GM15510 (cell line): Measurements from ENCODE around the gene TSPAN32.

Experiments
- POLR2A ChIP-seq: IDR thresholded peaks from 3 replicates; pipeline ENCODE4 v1.6.1; 2011; ENCODE audit warnings: borderline replicate concordance; ENCODE audit not compliant: insufficient read length; ENCODE audit errors: extremely low read depth

Gene TSPAN32, protein sequence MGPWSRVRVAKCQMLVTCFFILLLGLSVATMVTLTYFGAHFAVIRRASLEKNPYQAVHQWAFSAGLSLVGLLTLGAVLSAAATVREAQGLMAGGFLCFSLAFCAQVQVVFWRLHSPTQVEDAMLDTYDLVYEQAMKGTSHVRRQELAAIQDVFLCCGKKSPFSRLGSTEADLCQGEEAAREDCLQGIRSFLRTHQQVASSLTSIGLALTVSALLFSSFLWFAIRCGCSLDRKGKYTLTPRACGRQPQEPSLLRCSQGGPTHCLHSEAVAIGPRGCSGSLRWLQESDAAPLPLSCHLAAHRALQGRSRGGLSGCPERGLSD

DNA sequence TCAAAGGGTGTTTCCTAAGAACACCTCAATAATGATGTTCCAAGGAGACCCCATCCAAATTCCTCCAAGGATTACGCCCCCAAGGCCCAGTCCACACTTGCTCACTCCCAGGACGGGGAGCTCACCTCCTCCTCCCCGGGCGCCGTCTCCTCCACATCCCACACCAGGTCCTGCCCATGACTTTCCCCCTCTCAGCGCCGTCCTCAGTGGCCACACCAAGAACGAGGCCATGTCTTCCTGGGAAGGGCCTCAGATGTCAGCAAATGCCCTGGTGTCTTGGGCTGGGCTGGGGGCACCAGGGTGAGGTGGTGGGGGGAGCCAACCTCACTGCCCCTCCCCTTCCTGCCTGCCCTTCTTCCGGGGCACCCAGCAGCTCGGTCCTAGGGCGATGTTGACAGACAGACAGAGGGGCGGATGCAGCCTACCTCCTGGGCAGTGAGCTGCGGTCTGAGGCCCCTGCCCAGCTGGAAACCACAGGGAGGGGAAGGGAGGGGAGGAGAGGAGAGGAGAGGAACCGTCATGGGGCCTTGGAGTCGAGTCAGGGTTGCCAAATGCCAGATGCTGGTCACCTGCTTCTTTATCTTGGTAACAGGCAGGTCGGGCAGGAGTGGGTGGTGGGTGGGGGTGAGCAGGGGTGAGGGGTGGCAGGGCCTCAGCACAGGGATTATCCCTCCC is at the start of gene TSPAN32, which contains the start of gene C11orf21:
Gene TSPAN32 (plus strand): TSS at position 383 of the 675 bp plus-strand sequence. CDS start 137 bp downstream, at position 520.
Gene C11orf21 (minus strand): TSS at position 288 of the 675 bp plus-strand sequence. CDS start 110 bp downstream, at position 178.
- TF ChIP-seq POLR2A = peak; percentile 42

DNA sequence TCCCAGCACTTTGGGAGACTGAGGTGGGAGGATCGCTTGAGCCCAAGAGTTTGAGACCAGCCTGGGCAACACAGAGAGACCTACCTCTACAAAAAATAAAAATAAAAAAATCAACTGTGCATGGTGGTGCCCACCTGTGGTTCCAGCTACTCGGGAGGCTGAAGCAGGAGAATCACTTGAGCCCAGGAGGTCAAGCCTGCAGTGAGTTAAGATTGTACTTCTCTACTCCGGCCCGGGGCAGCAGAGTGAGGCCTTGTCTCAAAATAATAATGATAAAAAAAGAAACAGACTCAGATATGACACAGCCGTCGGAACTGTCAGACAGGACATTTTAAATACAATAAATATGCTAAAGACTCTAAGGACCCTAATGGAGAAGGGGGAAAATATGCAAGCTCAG is 49.8 kb upstream of the TSPAN32 start:
- TF ChIP-seq POLR2A = no peak

DNA sequence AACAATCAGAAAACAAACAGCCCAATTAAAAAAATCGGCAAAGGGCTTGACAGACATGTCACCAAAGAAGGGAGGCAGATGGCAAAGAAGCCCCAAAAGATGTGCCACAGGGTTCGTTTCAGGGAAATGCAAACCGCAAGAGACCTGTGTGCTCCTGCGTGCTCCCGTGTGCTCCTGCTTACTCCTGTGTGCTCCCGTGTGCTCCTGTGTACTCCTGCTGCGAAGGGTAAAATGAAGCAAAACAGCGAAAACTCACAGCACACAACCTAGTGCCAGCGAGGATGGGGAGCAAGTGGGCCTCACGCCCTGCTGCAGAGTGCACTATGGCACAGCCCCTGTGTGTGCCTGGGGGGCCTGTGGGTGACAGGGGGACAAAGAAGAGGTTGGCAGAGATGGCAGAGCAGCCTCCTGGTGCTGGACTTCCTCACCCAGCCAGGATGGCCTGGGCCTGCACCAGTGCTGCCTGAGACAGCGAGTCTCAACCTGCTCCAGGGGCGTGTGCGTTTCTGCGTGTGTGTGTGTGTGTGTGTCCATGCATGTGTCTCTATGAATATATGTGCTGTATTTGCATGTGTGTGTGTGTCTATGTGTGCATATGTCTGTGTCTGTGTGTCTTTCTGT is 45.4 kb upstream of the TSPAN32 start:
- no peak for TF ChIP-seq POLR2A

DNA sequence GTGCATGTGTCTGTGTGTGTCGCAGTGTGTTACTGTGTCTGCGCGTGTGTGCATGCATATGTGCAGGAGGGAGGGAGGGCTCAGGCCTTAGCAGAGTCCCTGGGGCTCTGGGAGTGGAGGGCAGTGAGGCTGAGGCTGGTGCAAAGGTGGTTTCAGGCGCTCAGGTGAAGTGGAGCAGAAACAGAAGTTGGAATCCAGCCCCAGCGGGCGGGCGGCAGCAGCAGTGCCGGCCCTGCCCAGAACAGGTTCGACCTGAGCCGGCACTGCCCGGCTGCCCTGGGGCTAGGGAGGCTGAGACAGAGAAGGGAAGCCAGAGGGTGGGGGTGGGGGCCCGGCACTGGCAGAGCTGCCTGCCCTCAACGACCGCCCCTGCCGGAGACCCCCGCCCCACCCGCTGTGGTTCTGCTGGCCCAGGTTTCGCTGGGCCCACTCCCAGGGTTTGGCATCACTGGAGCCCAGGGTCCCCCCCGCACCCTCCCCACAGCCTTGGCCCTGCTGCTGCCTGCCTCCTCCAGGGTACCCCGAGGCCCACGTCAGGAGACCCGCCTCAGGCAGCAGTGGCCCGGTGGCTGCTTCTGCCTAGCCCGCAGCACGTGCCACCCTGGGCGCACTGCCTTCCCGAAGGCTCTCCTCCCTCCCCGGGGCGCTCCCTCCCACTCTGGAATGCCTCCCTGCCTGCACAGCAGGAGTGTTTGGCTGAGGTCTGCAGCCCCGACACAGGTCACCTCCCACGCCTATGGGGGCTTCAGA is 44.7 kb upstream of the TSPAN32 start:
- no peak for TF ChIP-seq POLR2A

DNA sequence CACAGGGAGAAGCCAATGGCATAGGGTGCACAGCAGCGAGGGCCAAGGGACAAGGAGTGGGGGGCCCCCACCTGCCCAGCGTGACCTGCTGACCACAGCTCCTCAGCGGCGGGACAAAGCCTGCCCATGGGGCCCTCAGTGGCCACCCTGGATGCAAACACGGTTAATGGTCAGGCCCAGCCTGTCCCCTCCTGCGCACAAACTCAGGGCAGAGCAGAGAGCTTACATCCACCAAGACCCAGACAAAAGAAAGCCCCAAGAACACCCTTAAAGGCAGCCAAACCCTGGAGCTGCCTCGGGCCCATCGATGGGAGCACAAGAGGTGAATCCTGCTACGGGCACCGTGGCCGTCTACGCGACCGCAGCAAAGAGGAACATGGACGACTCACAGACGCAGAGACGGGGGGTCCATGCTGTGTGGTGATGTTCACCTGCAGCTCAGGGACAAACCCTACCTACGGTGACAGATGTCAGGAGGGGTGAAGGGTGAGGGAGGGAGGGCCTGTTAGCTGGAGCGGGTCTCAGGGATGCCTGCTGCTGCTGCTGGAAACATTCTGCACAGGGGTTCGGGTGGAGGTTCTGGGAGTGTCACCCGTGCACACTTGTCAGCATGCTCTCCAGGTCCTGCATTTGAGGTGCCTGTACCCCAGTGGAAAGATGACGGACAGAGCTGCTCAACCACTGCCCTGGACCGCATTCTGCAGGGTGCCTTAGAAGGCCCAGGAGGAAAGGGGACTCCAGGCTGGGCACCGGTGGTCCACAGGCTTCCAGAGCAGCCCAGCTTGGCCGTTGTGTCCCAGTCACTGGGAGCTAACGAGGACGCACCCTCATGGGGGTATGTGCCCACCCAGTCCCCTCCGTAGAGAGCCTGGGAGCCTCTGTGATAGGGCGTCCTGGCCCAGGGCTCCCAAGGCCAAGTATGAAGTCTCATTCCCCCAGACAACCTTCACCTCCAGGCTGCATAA is 43.0 kb upstream of the TSPAN32 start:
- no peak for TF ChIP-seq POLR2A

DNA sequence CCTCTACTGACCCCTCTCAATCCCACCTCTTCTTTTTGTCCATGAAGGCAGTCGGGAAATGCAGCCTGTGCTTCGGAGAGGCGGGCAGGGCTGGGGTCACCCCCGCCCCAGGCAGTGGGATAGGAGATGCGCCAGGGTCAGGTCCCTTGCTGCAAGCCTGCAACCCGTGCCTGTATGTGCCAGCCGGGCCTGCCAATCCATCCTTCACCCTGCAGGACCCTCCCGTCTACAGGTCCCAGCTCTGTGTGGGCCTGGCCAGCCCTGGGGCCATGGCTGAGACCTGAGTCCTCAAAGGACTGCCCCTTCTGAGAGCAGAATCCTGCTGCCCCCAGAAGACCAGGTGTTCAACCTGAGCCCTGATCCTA is 42.4 kb upstream of the TSPAN32 start:
- no peak for TF ChIP-seq POLR2A

DNA sequence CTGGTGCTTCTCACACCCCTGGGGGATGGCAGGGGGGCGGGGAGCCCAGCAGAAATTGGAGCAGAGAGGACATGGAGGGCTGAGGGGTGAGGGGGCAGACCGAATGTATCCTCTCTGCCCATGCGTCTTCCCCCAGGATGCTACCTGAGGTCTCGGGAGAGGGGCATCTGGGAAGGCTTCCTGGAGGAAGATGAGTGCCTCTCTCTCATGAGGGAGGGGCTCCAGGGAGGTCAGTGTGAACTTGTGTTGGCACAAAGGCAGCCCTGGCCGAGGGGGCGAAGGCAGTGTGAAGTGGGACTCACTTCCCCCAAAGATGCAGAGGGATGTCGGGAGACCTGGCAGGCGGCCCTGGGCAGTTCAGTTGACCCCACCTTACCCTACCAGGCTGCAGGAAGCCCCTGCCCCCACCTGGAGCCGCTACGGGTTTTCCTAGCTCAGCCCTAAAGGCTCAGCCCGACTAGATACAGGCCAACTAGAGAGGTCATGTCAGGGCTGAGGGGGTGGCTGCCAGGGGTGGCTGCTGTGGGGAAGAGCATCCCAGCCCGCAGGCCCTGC is 41.8 kb upstream of the TSPAN32 start:
- no peak for TF ChIP-seq POLR2A

DNA sequence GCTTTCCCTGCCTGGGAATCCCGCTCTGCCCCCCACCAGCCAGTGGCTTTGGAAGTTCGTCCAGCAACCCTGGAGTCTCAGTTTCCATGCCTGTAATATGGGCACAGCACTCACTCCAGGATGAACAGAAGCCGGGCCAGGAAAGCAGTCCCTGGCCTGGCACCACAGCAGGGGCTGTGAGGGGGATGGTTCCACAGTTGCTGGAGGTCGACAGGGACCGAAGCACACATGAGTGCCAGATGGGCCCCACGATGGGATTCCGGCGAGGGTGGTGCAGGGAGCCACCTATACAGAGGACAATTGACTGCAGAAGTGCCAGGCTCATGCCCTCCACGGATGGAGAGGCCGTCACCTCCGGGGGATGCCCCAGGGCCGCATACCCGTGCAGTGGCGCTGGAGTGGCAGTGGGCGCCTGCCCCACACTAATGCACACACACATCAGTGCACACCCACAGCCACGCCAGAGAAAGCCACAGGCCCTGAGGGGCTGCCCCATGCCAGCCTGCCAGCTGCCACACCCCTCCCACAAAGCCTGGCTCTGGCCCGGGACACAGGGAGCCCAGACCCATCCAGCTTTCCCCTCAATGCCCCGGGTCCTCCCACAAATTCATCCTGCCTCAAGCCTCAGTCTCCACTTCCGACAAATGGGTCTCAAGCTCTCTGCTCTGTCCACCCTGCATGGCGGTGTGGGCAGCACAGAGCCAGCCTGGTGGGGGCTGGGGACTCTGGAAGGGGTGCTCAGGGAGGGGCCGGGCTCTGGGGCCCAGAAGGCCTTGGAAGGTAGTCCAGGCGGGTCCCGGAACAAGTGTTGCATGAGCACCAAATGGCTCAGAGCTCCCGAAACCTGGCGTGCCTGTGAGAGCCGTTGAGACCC is 41.1 kb upstream of the TSPAN32 start:
- no peak for TF ChIP-seq POLR2A

DNA sequence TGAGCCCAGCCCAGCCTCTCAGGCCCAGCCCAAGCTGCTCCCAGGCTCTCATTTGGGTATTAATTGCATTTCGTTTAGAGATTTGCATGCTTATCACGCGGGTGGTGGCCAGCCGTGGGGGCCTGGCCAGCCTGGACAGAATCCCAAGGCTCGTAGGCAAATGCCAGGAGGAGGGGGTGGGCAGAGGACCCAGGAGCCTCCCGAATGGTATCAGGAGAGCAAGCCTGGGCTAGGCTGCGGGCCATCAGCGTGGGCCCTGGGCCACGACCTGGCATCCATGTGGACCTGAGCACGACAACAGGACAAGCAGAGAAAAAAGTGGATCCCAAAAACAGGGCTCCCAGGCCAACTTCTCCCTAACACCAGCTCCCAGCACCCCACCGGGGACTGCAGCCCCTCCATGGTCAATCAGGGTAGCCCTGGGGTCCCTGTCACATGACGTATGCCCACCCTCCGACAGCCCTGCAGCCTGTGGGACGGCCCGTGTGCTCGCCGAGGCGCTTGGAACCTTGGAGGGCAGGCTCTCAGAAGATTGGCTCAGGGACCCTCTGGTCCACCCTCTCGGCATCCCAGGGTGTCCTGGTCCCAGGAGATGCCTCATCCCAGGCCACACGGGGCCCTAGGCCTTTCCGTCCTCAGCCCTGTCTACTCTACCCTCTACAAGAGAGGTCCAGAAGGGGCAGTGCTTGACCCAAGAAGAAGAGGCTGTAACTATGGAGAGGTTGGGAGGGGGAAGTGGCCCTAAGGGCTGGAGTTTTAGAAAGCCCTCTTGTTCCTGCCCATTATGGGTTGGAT is 40.2 kb upstream of the TSPAN32 start:
- no peak for TF ChIP-seq POLR2A

DNA sequence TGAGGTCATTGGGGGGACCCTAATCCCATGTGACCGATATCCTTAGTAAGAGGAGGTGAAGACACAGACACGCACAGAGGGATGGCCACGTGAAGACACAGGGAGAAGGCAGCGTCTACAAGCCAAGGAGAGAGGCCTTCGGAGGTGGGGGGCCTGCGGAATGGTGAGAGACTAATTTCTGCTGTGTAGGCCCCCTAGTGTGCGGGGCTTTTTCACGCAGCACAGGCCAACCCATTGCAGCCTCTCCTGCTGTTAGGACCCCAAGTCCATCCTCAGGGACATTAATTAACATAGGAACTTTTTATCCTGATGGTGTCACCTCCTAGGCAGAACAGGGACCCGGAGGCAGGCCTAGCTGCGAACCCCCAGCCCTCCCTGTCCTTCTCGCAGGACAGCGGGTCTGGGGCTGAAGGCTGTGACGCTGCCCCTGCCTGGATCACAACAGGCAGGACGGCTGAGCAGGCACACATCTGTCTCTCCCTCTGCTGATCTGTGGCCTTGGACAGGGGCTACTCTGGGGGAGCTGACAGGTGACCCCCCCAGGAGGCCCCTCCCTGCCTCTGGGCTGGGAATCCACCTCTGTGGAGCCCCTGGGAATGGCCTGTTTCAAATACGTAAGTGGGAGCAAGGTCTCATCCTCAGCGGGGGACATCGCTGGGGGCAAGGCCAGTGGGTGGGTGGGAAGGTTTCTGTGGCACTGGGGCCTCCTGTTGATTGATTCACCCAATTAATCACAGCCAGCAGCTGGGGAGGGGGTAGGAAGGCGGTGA is 39.3 kb upstream of the TSPAN32 start:
- no peak for TF ChIP-seq POLR2A

DNA sequence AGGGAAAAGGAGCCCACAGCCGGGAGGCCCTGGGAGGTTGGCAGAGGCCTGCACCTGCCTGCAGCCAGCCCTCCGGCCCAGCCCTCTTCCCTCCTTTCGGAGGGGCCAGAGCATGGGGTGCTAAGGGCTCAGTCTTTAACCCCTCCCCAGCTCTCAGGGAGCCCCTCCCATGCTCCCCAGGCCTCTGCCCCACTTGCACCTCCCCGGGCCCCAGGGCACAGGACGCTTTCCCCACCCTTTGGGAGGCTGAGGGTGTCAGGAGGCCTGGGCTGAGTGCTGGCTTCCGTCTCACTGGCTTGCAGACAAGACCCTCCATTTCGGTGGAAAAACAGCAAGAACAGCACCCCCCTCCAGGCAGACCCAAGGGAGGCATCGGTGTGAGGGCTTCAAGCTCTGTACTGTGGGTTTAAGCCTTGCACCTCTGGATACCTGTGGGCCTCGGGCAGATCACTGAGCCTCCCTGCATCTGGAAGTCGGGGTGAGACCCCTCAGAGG is 38.7 kb upstream of the TSPAN32 start:
- no peak for TF ChIP-seq POLR2A

DNA sequence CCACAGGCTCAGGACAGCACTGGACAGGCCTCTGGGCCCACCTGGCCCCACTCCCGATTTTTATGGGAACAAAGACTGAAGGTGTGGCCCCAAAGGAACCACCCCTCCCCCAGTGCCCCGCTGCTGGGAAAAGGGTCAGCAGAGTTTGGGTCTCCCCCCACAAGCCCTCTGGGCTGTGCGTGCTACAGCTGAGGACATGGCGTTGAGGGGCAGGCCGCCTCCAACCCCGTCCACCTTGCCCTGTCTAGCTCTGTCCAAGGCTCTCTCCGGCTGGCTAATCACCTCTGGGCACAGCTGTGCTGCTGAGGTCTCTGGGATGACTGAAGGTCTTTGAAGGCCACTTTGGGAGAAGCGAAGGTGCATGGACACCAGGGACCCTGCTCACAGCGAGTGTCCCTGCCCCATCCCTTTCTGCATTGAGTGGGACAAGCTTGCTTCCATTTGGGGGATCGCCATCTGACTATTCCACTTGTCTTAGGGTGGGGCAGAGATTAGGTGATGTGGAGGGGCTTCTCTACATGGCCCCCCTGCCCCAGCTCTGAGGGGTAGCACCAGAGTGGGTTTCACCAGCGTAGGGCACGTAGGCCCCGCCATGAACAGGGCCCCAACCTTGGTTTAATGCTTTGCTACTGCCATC is 38.0 kb upstream of the TSPAN32 start:
- no peak for TF ChIP-seq POLR2A
